IMR-90 (cell line): Measurements from ENCODE around the gene ERBB4. TPM values are rescaled to one million over a fixed set of nuclear protein-coding genes. Genes with fewer than 3 reads are reported as not detected.

Experiments
- ATAC-seq: fragments of 200-7000 bp; cut with Tn5 transposase; 2 replicates; pipeline ENCODE4 v1.9.1; 2020; ENCODE audit warnings: low read depth, mild to moderate bottlenecking, moderate library complexity
- BruUV-seq: library from RNA; stranded (reverse); fragments of 400-500 nt; replicated peaks from 2 replicates; lab custom pipeline; 2021; lab: Mats Ljungman, UMichigan
- CTCF ChIA-PET: fragments of 300-600 bp; formaldehyde crosslinking; extraction: SDS; loops from one replicate; lab custom pipeline; 2021; ENCODE audit warnings: antibody characterized with exemption; lab: Yijun Ruan, JAX
- POLR2A ChIA-PET: fragments of 300-600 bp; sonication (Branson Sonifier 250); formaldehyde crosslinking; loops from one replicate; lab custom pipeline; 2022; ENCODE audit warnings: antibody characterized with exemption; ENCODE audit not compliant: unreplicated experiment; lab: Charles Lee
- DNase-seq: peaks from one replicate; pipeline ENCODE4 v3.0.0; 2013
- H2AFZ ChIP-seq: replicated peaks from 2 replicates; pipeline ENCODE3; 2013; ENCODE audit warnings: low read length, mild to moderate bottlenecking; ENCODE audit not compliant: poor library complexity
- H2AK5ac ChIP-seq: 2 replicates; pipeline ENCODE4 v1.6.1; 2013; ENCODE audit warnings: low read depth, low read length, inconsistent platforms
- H2AK9ac ChIP-seq: replicated peaks from 2 replicates; pipeline ENCODE3; 2013; ENCODE audit warnings: mild to moderate bottlenecking, low read depth, low read length, moderate library complexity; ENCODE audit not compliant: poor library complexity
- H2BK120ac ChIP-seq: 2 replicates; pipeline ENCODE4 v1.6.1; 2013; ENCODE audit warnings: low read depth, low read length, inconsistent platforms
- H2BK15ac ChIP-seq: 3 replicates; pipeline ENCODE4 v1.6.1; 2013; ENCODE audit warnings: low read depth, low read length, inconsistent platforms
- H2BK20ac ChIP-seq: 2 replicates; pipeline ENCODE4 v1.6.1; 2013; ENCODE audit warnings: low read depth, mild to moderate bottlenecking, inconsistent platforms, low read length, moderate library complexity
- H2BK5ac ChIP-seq: 2 replicates; pipeline ENCODE4 v1.6.1; 2013; ENCODE audit warnings: mild to moderate bottlenecking, low read depth, low read length, inconsistent platforms; ENCODE audit not compliant: poor library complexity, severe bottlenecking
- H3K14ac ChIP-seq: replicated peaks from 2 replicates; pipeline ENCODE4 v1.6.1; 2013; ENCODE audit warnings: low read depth, low read length, inconsistent platforms
- H3K18ac ChIP-seq: 2 replicates; pipeline ENCODE4 v1.6.1; 2013; ENCODE audit warnings: low read depth, low read length, control low read depth
- H3K23ac ChIP-seq: 2 replicates; pipeline ENCODE4 v1.6.1; 2013; ENCODE audit warnings: low read depth, low read length, inconsistent platforms
- H3K27ac ChIP-seq: 2 replicates; pipeline ENCODE4 v1.5.1; 2013; ENCODE audit warnings: mild to moderate bottlenecking, control low read depth, low read length; ENCODE audit not compliant: insufficient read depth
- H3K27me3 ChIP-seq: 2 replicates; pipeline ENCODE4 v1.6.1; 2013; ENCODE audit warnings: low read length; ENCODE audit not compliant: control insufficient read depth, insufficient read depth
- H3K36me3 ChIP-seq: 2 replicates; pipeline ENCODE4 v1.6.1; 2013; ENCODE audit warnings: low read length, mixed read lengths; ENCODE audit not compliant: control insufficient read depth, insufficient read depth
- H3K4ac ChIP-seq: 2 replicates; pipeline ENCODE4 v1.6.1; 2013; ENCODE audit warnings: low read depth, low read length, inconsistent platforms
- H3K4me1 ChIP-seq: 2 replicates; pipeline ENCODE4 v1.6.1; 2013; ENCODE audit warnings: low read length, mixed read lengths; ENCODE audit not compliant: control insufficient read depth, insufficient read depth
- H3K4me2 ChIP-seq: 2 replicates; pipeline ENCODE4 v1.6.1; 2013; ENCODE audit warnings: low read depth, mild to moderate bottlenecking, control low read depth, low read length, moderate library complexity
- H3K4me3 ChIP-seq: 2 replicates; pipeline ENCODE4 v1.5.1; 2013; ENCODE audit warnings: low read depth, mild to moderate bottlenecking, control low read depth, low read length, moderate library complexity; ENCODE audit not compliant: insufficient read depth
- H3K56ac ChIP-seq: 2 replicates; pipeline ENCODE4 v1.6.1; 2013; ENCODE audit warnings: low read length, inconsistent platforms; ENCODE audit not compliant: insufficient read depth; ENCODE audit errors: extremely low read depth
- H3K79me1 ChIP-seq, 2 experiments: 2 replicates each; pipeline ENCODE4 v1.6.1; 2013; ENCODE audit warnings: low read length in 2 of 2, inconsistent platforms in 1 of 2, low read depth in 1 of 2
- H3K9ac ChIP-seq: 2 replicates; pipeline ENCODE4 v1.6.1; 2013; ENCODE audit warnings: low read depth, low read length, control low read depth
- H3K9me1 ChIP-seq: 2 replicates; pipeline ENCODE4 v1.6.1; 2013; ENCODE audit warnings: low read length, inconsistent platforms; ENCODE audit not compliant: insufficient read depth
- H3K9me3 ChIP-seq: 2 replicates; pipeline ENCODE4 v1.6.1; 2013; ENCODE audit warnings: low read length; ENCODE audit not compliant: control insufficient read depth, insufficient read depth
- H4K20me1 ChIP-seq: 2 replicates; pipeline ENCODE4 v1.6.1; 2013; ENCODE audit warnings: low read length, inconsistent platforms; ENCODE audit not compliant: insufficient read depth
- H4K5ac ChIP-seq: 2 replicates; pipeline ENCODE4 v1.6.1; 2013; ENCODE audit warnings: mild to moderate bottlenecking, low read depth, low read length, control low read depth
- H4K8ac ChIP-seq, 2 experiments: 2 replicates each; pipeline ENCODE4 v1.6.1; 2013; ENCODE audit warnings: low read depth in 2 of 2, low read length in 2 of 2, control low read depth in 1 of 2, inconsistent platforms in 1 of 2
- H4K91ac ChIP-seq: 2 replicates; pipeline ENCODE4 v1.6.1; 2013; ENCODE audit warnings: low read depth, low read length, inconsistent platforms; ENCODE audit not compliant: insufficient read depth
- BHLHE40 ChIP-seq: fragments of 150-350 bp; IDR thresholded peaks from 2 replicates; pipeline ENCODE4 v1.6.1; 2016; ENCODE audit warnings: mild to moderate bottlenecking, low read depth, low read length
- CTCF ChIP-seq: conservative IDR thresholded peaks from 2 replicates; pipeline ENCODE4 v1.5.1; 2012; ENCODE audit warnings: mild to moderate bottlenecking, low read depth, low read length, improper control_type of control experiment
- MAFK ChIP-seq: IDR thresholded peaks from 2 replicates; pipeline ENCODE4 v1.6.1; 2012; ENCODE audit warnings: low read depth, low read length, improper control_type of control experiment
- POLR2A ChIP-seq: IDR thresholded peaks from 2 replicates; pipeline ENCODE4 v1.6.1; 2012; ENCODE audit warnings: mild to moderate bottlenecking, low read depth, low read length
- RAD21 ChIP-seq: IDR thresholded peaks from 2 replicates; pipeline ENCODE4 v1.6.1; 2012; ENCODE audit warnings: low read length, improper control_type of control experiment
- RFX5 ChIP-seq: IDR thresholded peaks from 2 replicates; pipeline ENCODE4 v1.8.0; 2012; ENCODE audit warnings: low read depth, mild to moderate bottlenecking, low read length, moderate library complexity
- WGBS, 2 experiments: methylation state at CpG; one replicate each; pipeline versions ENCODE4 v1.1.5 to v1.1.7; 2013; ENCODE audit warnings: missing lambda C conversion rate in 2 of 2; ENCODE audit not compliant: insufficient read length in 1 of 2; ENCODE audit errors: extremely low coverage in 2 of 2; 5-methylcytosine and 5-hydroxymethylcytosine counted together
- dilution Hi-C: fragments of 300-500 bp; cut with HindIII; formaldehyde crosslinking; loops from one replicate; pipeline ENCODE4 v1.14.3; 2018; ENCODE audit warnings: low sequenced_read_pairs; ENCODE audit not compliant: unreplicated experiment
- in situ Hi-C: fragments of 300-500 bp; cut with MboI; formaldehyde crosslinking; loops from 3 replicates; pipeline ENCODE4 v1.14.3; 2019; ENCODE audit warnings: low sequenced_read_pairs, inconsistent platforms, mixed read lengths
- intact Hi-C: fragments of 100-400 bp; cut with micrococcal nuclease; formaldehyde crosslinking; loops from 2 replicates; pipeline ENCODE4 v1.10.0; 2022
- polyA plus RNA-seq, 3 experiments: library from polyadenylated mRNA; depleted of rRNA; stranded (reverse); fragments of >200 nt; gene quantifications; 2 replicates each; pipeline ENCODE4 v1.2.3, GENCODE V29; 2012; ENCODE audit warnings: low replicate concordance in 1 of 3
- total RNA-seq: library from RNA; depleted of rRNA; stranded (reverse); fragments of >200 nt; gene quantifications from 2 replicates; pipeline ENCODE4 v1.2.3, GENCODE V29; 2012

ERBB4 gene
- total and polyA plus RNA-seq, 2 of the 4 experiments (the other 2 are of a cell fraction): not detected

- Histone ChIP-seq H2AFZ (no peak overlapping the region), H3K27me3 (no peaks in the 10 kb centered on the region), H3K4me2 (no peak overlapping the region), H3K36me3 (no peaks in the 10 kb centered on the region), H2BK15ac (no peak overlapping the region), H3K9me3 (peaks cover 6% of the 10 kb centered on the region; the same call in 1 of the 2 replicates), H4K91ac (no peak overlapping the region), H4K5ac (no peak overlapping the region), H3K79me1 (no peaks in the 10 kb centered on the region), H2BK20ac (no peak overlapping the region), H3K9me1 (no peaks in the 10 kb centered on the region), H2AK9ac (no peak overlapping the region), H3K14ac (no peak overlapping the region), H4K8ac (no peak overlapping the region), H3K4me1 (no peaks in the 10 kb centered on the region), H2BK5ac (no peak overlapping the region), H3K4me3 (no peak overlapping the region), H3K27ac (no peak overlapping the region), H3K4ac (no peak overlapping the region), H3K23ac (no peak overlapping the region), H4K20me1 (no peaks in the 10 kb centered on the region), H3K9ac (no peak overlapping the region), H3K18ac (no peak overlapping the region), H2AK5ac (no peak overlapping the region), H2BK120ac (no peak overlapping the region), H3K56ac (no peak overlapping the region)
- in situ Hi-C loops (no loop called here), intact Hi-C loops (no loop called here), dilution Hi-C loops (no loop called here)
- DNase-seq: no peak
- WGBS, 2 experiments: 63% methylated on average over 6 of the region's 10 CpGs; no CpG with 5 or more reads in 1 of the 2 experiments
- TF ChIP-seq MAFK (no peak), BHLHE40 (no peak), POLR2A (no peak), RAD21 (no peak), RFX5 (no peak), CTCF (no peak)
- CTCF ChIA-PET: no interaction called here
- POLR2A ChIA-PET: no interaction called here
- no peak for ATAC-seq
- no TSS peak for BruUV-seq
These were observed 1208.7 kb downstream of the ERBB4 start for GRCh38 chr2:211329882-211330281.
